Lower leg skin (tissue), 4 donors: Measurements from ENCODE around the gene NANS. TPM values are rescaled to one million over a fixed set of nuclear protein-coding genes. Genes with fewer than 3 reads are reported as not detected.

ENCODE experiments used
- DNase-seq, 2 donors: peaks; one replicate each; pipeline ENCODE4 v3.0.0-alpha.2; 2019; ENCODE audit warnings: low spot score in 2 of 2
- H3K4me3 ChIP-seq: fragments of 200-600 bp; sonication (generic); 2 replicates; pipeline ENCODE4 v1.5.1; 2017; ENCODE audit warnings: mild to moderate bottlenecking, low read depth; ENCODE audit not compliant: poor library complexity, severe bottlenecking
- CTCF ChIP-seq, 3 donors: fragments of 450-650 bp; IDR thresholded peaks; one replicate each; pipeline ENCODE4 v1.5.1; 2016; ENCODE audit warnings: antibody characterized with exemption in 3 of 3, mild to moderate bottlenecking in 3 of 3, moderate library complexity in 2 of 3
- POLR2A ChIP-seq, 2 donors: fragments of 450-650 bp; IDR thresholded peaks; one replicate each; pipeline ENCODE4 v1.6.1; 2016 to 2017; ENCODE audit warnings: antibody characterized with exemption in 2 of 2, mild to moderate bottlenecking in 1 of 2, moderate library complexity in 1 of 2
- WGBS, 2 donors: methylation state at CpG; one replicate each; pipeline ENCODE4 v1.1.5; 2018; 5-methylcytosine and 5-hydroxymethylcytosine counted together
- intact Hi-C: fragments of 100-400 bp; cut with DNase I; formaldehyde crosslinking; loops from one replicate; pipeline ENCODE4 v1.15.0; 2023; ENCODE audit warnings: low total_unique reads
- total RNA-seq, 4 donors: library from RNA; depleted of rRNA; stranded (reverse); fragments of >200 nt; gene quantifications; one replicate each; pipeline ENCODE4 v1.1.0, GENCODE V29; 2016

Gene NANS
- total RNA-seq, 4 donors from 2014 or later, result 26.5 to 46.0 (median 40.5) TPM

DNA sequence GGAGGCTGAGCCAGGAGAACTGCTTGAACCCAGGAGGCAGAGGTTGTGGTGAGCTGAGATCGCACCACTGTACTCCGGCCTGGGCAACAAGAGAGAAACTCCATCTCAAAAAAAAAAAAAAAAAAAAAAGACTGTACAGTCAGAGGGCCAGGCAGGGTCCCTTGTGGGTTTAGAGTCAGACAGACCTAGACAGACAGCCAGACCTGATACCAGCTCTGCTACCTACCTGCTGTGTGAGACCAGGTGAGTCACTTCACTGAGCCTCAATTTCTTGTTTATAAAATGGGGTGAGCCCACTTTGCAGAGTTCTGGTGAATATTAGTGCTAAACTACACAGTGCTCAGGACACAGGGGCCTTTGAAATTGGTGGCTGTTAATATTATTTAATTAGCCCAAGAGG is 42.8 kb downstream of the NANS start:
- DNase-seq, result no peak
- no peak overlapping the region for H3K4me3 ChIP-seq
- no peak for TF ChIP-seq CTCF (IDR thresholded peaks at IDR 0.05)
- TF ChIP-seq POLR2A (IDR thresholded peaks at IDR 0.05), result no peak
- 88 to 91% methylated on average over 2 of the region's 2 CpGs for WGBS, 2 donors
- intact Hi-C loops, result no loop called here

- WGBS, 2 donors, result 36 to 46% methylated on average over 5 of the region's 5 CpGs
- no peak overlapping the region for H3K4me3 ChIP-seq
- TF ChIP-seq POLR2A (IDR thresholded peaks at IDR 0.05) (no peak), CTCF (IDR thresholded peaks at IDR 0.05) (no peak)
- no peak for DNase-seq
- intact Hi-C loops, result no loop called here
These were observed 43.4 kb downstream of the NANS start for GRCh38 chr9:98099898-98100297.

DNA sequence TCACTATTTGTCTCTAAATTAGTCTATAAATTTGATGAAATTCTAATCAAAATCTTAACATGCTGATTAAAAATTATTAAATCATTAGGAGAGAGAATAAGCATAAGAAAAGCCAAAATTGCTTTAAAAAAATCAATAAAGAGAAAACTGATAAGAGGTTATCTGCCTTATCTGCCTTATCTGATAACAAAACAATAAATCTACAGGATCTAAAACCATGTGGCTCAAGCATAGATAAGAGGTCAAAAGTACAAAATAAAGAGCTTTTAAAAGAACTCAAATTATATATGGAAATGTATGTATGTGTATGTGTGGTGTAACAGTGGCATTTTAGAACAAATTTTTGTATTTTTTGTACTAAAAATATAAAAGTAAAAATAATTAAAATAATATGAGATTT is 43.9 kb downstream of the NANS start:
- no peak overlapping the region for H3K4me3 ChIP-seq
- TF ChIP-seq CTCF (IDR thresholded peaks at IDR 0.05), result no peak
- no peak for TF ChIP-seq POLR2A (IDR thresholded peaks at IDR 0.05)
- no peak for DNase-seq
- intact Hi-C loops, result no loop called here

GRCh38 chr9:98101416-98101815 is 44.9 kb downstream of the NANS start:
- no peak for TF ChIP-seq CTCF (IDR thresholded peaks at IDR 0.05)
- no peak for TF ChIP-seq POLR2A (IDR thresholded peaks at IDR 0.05)
- intact Hi-C loops, result no loop called here
- no peak overlapping the region for H3K4me3 ChIP-seq
- 89 to 96% methylated on average over 7 of the region's 7 CpGs for WGBS, 2 donors
- no peak for DNase-seq

DNA sequence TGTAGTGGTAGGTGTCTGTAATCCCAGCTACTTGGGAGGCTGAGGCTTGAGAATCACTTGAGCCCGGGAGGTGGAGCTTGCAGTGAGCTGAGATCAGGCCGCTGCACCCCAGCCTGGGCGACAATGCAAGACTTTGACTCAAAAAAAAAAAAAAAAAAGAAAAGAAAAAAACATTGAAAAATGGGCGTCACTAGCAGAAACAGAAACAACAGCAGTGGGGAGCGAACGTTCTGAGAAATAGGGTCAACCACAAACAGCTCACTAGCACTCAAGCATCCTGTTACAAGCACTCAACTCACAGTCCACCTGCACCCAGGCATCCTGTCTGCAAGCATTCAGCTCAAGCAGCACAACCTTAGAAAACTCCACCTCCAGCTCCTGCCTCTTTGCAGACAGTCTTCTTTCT is 45.3 kb downstream of the NANS start:
- DNase-seq, result no peak
- 15 to 47% methylated on average over 6 of the region's 6 CpGs for WGBS, 2 donors

More for the DNA sequence above, 45.3 kb downstream of the NANS start:
- intact Hi-C loops, result no loop called here
- TF ChIP-seq POLR2A (IDR thresholded peaks at IDR 0.05) (no peak), CTCF (IDR thresholded peaks at IDR 0.05) (no peak)
- H3K4me3 ChIP-seq, result no peak overlapping the region
